BJ (cell line): ENCODE measurements around the gene LPAR3. TPM values are rescaled to one million over a fixed set of nuclear protein-coding genes. Genes with fewer than 3 reads are reported as not detected.

Experiments
- CTCF ChIA-PET: fragments of 350-600 bp; formaldehyde crosslinking; extraction: SDS; loops from one replicate; lab custom pipeline; 2021; ENCODE audit warnings: antibody characterized with exemption, inconsistent platforms; lab: Yijun Ruan, JAX
- POLR2A ChIA-PET: fragments of 300-600 bp; sonication (Branson Sonifier 250); formaldehyde crosslinking; extraction: SDS; loops from one replicate; lab custom pipeline; 2021; ENCODE audit warnings: antibody characterized with exemption; lab: Charles Lee
- DNase-seq: peaks from one replicate; pipeline ENCODE4 v3.0.0-alpha.2; 2011; ENCODE audit warnings: low read depth
- H3K27me3 ChIP-seq: 2 replicates; pipeline ENCODE4 v1.6.0; 2011; ENCODE audit warnings: low read length; ENCODE audit not compliant: control insufficient read depth, insufficient read depth
- H3K36me3 ChIP-seq: 2 replicates; pipeline ENCODE4 v1.5.1; 2011; ENCODE audit warnings: low read length; ENCODE audit not compliant: control insufficient read depth, insufficient read depth
- H3K4me3 ChIP-seq: 2 replicates; pipeline ENCODE4 v1.5.1; 2011; ENCODE audit warnings: low read depth, mild to moderate bottlenecking, control low read depth, low read length
- CTCF ChIP-seq: IDR thresholded peaks from 2 replicates; pipeline ENCODE4 v1.5.1; 2011; ENCODE audit warnings: low read depth, mild to moderate bottlenecking, control low read depth, inconsistent platforms, low read length, moderate library complexity; ENCODE audit not compliant: insufficient read depth
- polyA plus RNA-seq: library from polyadenylated mRNA; depleted of rRNA; stranded (reverse); fragments of >200 nt; gene quantifications from 2 replicates; pipeline ENCODE4 v1.2.3, GENCODE V29; 2011

LPAR3 gene
- polyA plus RNA-seq, 1 experiment = 0.05 TPM

- Histone ChIP-seq H3K4me3 (no peak overlapping the region), H3K36me3 (no peaks in the 10 kb centered on the region), H3K27me3 (no peaks in the 10 kb centered on the region)
- ChIA-PET POLR2A (no interaction called here), CTCF (interaction anchor here (0.8 to 1.7 kb wide), 2 partner anchors 16 to 19 kb away, joined by 3 to 4 read pairs; no protein-coding TSS in a partner anchor)
- TF ChIP-seq CTCF = no peak
- DNase-seq = no peak
Measured at GRCh38 chr1:84857906-84858305, 35.1 kb downstream of the LPAR3 start.

DNA sequence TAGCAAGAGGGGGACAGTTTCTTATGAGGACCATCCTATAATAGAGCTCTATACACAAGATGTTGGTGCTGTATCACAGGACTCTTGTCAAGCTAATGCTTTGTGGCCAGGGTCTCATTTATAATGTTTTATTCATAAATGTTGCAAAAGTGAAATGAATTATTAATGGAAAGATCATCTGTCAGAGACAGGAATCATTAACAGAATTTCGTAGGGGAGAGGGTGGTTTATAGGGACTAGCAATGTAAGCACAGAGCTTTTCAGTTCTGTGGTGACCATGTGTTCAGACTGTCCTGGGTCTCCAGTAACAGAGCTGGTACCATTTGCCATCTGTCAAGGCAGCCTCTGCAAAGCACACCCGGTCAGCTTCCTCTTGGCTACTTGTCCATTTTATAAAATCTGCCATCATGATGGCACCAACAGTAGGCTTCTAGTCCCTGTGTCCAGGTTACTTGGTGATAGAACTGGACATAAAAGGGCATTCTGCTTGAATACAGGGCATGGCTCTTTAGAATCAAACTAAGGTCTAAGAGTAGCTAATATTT is 36.2 kb downstream of the LPAR3 start:
- ChIA-PET CTCF (interaction anchor here (0.6 to 1.7 kb wide), 5 partner anchors 9 to 1652 kb away, joined by 3 to 5 read pairs (median 3); no protein-coding TSS in a partner anchor), POLR2A (no interaction called here)

GRCh38 chr1:84855691-84856630 is 37.0 kb downstream of the LPAR3 start:
- Histone ChIP-seq H3K27me3 (no peaks in the 10 kb centered on the region), H3K4me3 (no peak overlapping the region), H3K36me3 (no peaks in the 10 kb centered on the region)
- ChIA-PET CTCF (interaction anchor here (1.0 to 1.1 kb wide), 3 partner anchors 9 to 16 kb away, joined by 3 to 5 read pairs (median 3); no protein-coding TSS in a partner anchor), POLR2A (no interaction called here)
- no peak for DNase-seq
- no peak for TF ChIP-seq CTCF

More for the DNA sequence above, 36.2 kb downstream of the LPAR3 start:
- no peaks in the 10 kb centered on the region for H3K36me3 ChIP-seq
- H3K4me3 ChIP-seq = no peak overlapping the region
- no peak for TF ChIP-seq CTCF
- H3K27me3 ChIP-seq = no peaks in the 10 kb centered on the region
- no peak for DNase-seq

DNA sequence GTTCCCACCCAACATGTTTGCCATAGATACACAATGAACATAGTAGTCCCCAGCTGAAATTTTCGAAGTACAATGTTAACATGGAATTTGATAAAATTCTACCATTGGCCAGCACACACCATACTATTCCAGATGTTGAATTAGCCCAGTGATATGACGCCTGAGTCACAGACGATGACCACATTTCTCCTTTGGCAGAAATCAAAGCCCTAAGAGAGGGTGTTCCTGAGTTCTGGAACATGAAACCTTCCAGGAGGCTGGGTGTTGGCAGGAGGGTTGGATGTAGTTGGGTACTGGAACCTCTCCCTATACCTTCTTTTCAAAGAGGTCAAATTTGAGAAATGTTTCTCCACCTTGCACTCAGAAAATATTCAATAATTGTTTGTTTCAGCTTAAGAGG is 37.8 kb downstream of the LPAR3 start:
- TF ChIP-seq CTCF = no peak
- DNase-seq = no peak
- H3K27me3 ChIP-seq = no peaks in the 10 kb centered on the region
- H3K4me3 ChIP-seq = no peak overlapping the region
- ChIA-PET CTCF (no interaction called here), POLR2A (no interaction called here)
- no peaks in the 10 kb centered on the region for H3K36me3 ChIP-seq
